Measurements from ENCODE around the gene RCL1.

DNA sequence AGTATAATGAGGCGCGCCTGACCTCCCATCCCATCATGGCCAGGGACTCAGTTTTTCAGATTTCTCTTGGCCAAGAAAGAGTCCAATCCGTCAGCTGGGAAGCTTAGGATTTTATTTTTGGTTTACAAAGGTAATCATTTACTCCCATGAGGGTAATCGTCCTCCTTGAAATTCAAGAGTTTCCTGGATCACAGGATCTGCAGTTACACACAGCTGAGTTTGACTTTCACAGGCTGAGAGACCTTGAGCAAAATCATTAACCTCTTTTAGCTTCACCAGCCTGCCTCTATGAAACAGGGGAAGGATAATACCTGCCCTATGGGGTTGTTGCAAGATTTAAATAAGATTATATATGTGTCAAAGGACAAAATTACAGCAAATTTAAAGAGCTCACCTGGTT lies 36.3 kb upstream of the RCL1 start:
- TF ChIP-seq, protein P1, sequence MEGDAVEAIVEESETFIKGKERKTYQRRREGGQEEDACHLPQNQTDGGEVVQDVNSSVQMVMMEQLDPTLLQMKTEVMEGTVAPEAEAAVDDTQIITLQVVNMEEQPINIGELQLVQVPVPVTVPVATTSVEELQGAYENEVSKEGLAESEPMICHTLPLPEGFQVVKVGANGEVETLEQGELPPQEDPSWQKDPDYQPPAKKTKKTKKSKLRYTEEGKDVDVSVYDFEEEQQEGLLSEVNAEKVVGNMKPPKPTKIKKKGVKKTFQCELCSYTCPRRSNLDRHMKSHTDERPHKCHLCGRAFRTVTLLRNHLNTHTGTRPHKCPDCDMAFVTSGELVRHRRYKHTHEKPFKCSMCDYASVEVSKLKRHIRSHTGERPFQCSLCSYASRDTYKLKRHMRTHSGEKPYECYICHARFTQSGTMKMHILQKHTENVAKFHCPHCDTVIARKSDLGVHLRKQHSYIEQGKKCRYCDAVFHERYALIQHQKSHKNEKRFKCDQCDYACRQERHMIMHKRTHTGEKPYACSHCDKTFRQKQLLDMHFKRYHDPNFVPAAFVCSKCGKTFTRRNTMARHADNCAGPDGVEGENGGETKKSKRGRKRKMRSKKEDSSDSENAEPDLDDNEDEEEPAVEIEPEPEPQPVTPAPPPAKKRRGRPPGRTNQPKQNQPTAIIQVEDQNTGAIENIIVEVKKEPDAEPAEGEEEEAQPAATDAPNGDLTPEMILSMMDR (CRISPR knock-in tag; IDR thresholded peaks at IDR 0.05), result no peak
- no peak for TF ChIP-seq TCF7L2 (IDR thresholded peaks at IDR 0.05; ENCODE audit: low read depth, low read length)
- TF ChIP-seq, protein P2, sequence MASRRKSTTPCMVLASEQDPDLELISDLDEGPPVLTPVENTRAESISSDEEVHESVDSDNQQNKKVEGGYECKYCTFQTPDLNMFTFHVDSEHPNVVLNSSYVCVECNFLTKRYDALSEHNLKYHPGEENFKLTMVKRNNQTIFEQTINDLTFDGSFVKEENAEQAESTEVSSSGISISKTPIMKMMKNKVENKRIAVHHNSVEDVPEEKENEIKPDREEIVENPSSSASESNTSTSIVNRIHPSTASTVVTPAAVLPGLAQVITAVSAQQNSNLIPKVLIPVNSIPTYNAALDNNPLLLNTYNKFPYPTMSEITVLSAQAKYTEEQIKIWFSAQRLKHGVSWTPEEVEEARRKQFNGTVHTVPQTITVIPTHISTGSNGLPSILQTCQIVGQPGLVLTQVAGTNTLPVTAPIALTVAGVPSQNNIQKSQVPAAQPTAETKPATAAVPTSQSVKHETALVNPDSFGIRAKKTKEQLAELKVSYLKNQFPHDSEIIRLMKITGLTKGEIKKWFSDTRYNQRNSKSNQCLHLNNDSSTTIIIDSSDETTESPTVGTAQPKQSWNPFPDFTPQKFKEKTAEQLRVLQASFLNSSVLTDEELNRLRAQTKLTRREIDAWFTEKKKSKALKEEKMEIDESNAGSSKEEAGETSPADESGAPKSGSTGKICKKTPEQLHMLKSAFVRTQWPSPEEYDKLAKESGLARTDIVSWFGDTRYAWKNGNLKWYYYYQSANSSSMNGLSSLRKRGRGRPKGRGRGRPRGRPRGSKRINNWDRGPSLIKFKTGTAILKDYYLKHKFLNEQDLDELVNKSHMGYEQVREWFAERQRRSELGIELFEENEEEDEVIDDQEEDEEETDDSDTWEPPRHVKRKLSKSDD (CRISPR knock-in tag; IDR thresholded peaks at IDR 0.05; ENCODE audit: low read depth), result no peak

All from HepG2 (cell line).